GM13977 (cell line): ENCODE measurements around the gene CDKN1B.
"Not testable (repeated sequence)": the region's sequence is repeated elsewhere in the genome, so short reads cannot be mapped to it uniquely, and the experiment has no call there.

Source experiments
- DNase-seq: peaks from one replicate; pipeline ENCODE4 v3.0.0; 2012; ENCODE audit warnings: low spot score
- CTCF ChIP-seq: IDR thresholded peaks from 2 replicates; pipeline ENCODE4 v1.5.1; 2012; ENCODE audit warnings: mild to moderate bottlenecking, control low read depth; ENCODE audit not compliant: insufficient read depth; ENCODE audit errors: extremely low read depth, missing control alignments
- in situ Hi-C: fragments of 300-500 bp; cut with MboI; formaldehyde crosslinking; loops from one replicate; pipeline ENCODE4 v1.12.0; 2022; ENCODE audit warnings: low sequenced_read_pairs, low pct_unique_long_range_greater_than_20kb, mixed read lengths, inconsistent platforms; ENCODE audit not compliant: unreplicated experiment

The CDKN1B gene

GRCh38 chr12:12734561-12735071 lies 17.4 kb downstream of the CDKN1B start:
- in situ Hi-C loops = no loop called here
- no peak for DNase-seq
- TF ChIP-seq CTCF = no peak

- in situ Hi-C loops = no loop called here
- TF ChIP-seq CTCF = no peak
- DNase-seq = no peak
These were observed 18.1 kb downstream of the CDKN1B start for GRCh38 chr12:12735301-12735700.

GRCh38 chr12:12736759-12737676 lies 19.9 kb downstream of the CDKN1B start:
- in situ Hi-C loops = no loop called here
- peak; percentile 56 for DNase-seq
- peak; percentile 54 for TF ChIP-seq CTCF

GRCh38 chr12:12738152-12738551 lies 21.0 kb downstream of the CDKN1B start:
- DNase-seq, in situ Hi-C loops: not testable (repeated sequence)

- no peak for DNase-seq
- in situ Hi-C loops = no loop called here
- no peak for TF ChIP-seq CTCF
These were observed 24.5 kb downstream of the CDKN1B start for GRCh38 chr12:12741660-12742059.

- TF ChIP-seq CTCF = no peak
- in situ Hi-C loops = no loop called here
- DNase-seq = no peak
These were observed 27.6 kb downstream of the CDKN1B start for GRCh38 chr12:12744546-12745305.
